GM18858 (cell line): Measurements from ENCODE around the gene PICK1.

Experiments
- ATAC-seq: cut with Tn5 transposase; IDR thresholded peaks from one replicate; pipeline ENCODE4 v1.9.1; 2021; ENCODE audit not compliant: unreplicated experiment

The PICK1 gene

DNA sequence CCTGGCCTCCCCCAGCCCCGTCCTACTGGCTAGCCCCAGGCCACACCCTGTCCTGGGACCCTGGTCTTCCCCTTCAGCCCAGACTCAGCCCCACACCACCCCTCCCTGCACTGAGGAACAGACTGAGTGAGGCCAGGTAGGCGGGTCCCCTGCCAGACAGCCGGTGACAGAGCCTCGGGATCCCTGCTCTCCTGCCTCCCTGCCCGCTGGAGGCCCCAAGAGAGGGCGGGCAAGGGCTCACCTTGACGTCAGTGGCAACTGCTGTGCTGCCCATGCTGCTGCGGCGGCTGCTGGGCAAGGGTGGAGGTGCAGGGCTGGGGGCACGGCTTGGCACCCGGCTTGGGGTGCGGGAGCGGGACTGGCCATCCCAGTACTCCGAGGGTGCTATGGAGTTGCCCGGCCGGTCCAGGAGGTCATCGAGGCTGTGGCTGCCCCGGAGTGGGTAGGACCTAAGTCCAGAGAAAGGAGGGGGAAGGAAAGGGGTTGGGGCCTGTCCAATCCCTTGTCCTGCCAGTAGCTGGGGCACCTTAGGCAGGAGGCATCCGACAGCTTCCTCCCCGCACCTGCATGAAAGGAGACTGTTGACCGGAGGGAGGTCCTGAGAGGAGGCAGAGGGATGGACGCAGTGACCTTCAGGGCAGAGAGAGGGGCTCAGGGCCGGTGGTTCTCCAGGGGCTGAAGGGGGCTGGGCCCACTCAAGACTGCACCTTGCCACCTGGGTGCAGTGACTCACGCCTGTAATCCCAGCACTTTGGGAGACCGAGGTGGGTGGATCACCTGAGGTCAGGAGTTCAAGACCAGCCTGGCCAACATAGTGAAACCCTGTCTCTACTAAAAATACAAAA lies 29.0 kb downstream of the PICK1 start:
- no peak for ATAC-seq

DNA sequence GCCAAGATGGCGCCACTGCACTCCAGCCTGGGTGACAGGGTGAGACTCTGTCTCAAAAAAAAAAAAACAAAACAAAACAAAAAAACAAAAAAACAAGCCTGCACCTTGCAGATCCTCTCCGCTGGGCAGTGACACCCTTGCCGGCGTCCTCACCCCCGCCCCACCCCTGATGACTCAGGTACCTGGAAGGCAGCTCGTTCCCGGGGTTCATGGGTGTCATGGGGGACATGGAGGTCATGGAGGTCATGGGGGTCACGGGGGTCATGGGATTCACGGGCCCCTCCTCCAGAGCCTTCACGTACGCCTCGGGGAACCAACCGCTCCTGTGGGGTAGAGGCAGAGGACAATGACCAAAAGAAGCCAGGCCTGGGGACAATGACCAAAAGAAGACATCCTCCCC lies 29.7 kb downstream of the PICK1 start:
- ATAC-seq = no peak

- no peak for ATAC-seq
These were observed 30.7 kb downstream of the PICK1 start for GRCh38 chr22:38087855-38088254.

GRCh38 chr22:38088629-38089473 lies 31.6 kb downstream of the PICK1 start:
- no peak for ATAC-seq

- no peak for ATAC-seq
These were observed 32.3 kb downstream of the PICK1 start for GRCh38 chr22:38089474-38089851.

- ATAC-seq = no peak
These were observed 39.9 kb downstream of the PICK1 start for GRCh38 chr22:38097058-38097457.

DNA sequence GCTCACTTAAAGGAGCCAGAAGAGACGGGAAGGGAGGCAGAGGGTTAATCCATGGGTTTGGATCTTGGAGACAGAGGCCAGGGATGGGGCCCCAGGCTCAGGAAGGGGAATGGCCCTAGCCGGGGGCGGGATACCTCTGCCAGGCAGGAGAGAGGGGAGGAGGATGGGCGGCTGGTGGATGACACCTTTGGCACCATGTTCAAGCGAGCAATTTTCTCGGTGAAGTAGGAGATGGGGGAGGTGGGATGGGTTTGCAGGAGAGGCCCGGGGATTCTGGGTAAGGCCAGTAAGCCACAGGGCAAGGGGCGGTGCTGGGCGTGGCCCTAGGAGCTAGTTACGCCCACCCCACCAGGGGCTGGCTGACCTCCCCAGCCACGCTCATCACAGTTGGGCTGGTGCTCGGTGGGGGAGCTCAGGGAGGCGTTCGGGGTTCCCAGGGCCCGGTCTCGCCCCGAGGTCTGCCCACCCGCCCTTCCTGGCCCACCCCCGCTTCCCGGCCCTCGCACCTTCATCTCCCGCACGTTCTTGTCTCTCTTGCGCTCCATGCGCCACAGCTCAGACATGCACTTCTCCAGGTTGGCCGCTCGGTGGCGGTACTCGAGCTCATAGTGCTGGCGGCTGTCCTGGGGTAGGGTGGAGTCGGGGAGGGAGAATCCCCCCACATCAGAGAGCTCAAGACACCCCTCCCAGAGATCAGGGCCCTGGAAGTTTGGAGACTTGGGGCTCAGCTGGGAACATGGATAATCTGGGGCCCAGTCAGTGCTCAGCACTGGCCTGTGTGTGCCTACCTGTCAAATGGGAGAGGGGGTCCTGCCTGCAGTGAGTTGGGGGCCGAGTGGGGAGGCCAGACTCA lies 40.6 kb downstream of the PICK1 start:
- ATAC-seq = no peak

DNA sequence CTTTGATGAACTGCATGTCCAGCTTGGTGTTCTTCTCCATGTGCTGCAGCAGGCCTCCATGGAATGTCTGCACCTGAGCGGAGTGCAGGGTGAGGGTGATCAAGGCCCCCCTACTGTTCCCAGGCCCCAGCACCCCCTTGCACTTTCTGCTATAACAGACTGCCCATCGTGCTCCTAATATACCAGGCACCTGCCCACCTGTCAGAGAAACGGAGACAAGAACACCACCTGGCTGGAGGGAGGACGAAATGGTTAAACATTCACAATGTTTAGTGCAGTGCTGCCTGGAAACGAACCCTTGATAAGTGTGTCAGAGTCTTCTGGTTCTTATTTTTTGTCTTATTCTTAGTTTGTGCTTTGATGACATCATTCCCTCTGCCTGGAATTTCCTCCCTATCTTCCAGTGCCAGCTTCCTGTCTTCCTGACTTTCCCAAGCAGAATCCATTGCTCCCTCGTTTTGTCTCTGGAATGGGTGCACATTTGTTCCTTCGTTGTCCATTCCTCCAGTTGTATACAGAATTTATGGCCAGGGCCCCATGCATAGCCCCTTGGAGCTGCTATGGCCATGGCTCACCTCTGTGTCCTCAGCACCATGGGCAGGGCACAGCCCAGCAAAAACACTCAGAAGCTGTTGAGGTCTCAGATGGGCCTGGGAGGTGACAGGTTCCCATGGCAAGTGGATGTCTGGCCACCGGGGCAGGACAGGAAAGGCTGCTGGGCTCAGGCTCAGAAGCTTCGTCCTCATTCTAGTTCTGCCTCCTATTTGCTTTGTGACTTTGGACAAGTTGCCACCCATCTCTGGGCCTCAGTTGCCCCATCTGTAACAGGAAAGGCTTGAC lies 41.4 kb downstream of the PICK1 start:
- no peak for ATAC-seq

- ATAC-seq = no peak
These were observed 46.4 kb downstream of the PICK1 start for GRCh38 chr22:38103641-38104040.

- ATAC-seq = no peak
These were observed 46.9 kb downstream of the PICK1 start for GRCh38 chr22:38104084-38104483.

GRCh38 chr22:38106814-38107578 lies 49.8 kb downstream of the PICK1 start:
- ATAC-seq = no peak

- ATAC-seq = no peak
These were observed 50.7 kb downstream of the PICK1 start for GRCh38 chr22:38107692-38108515.

- ATAC-seq = no peak
These were observed 51.5 kb downstream of the PICK1 start for GRCh38 chr22:38108561-38109319.

DNA sequence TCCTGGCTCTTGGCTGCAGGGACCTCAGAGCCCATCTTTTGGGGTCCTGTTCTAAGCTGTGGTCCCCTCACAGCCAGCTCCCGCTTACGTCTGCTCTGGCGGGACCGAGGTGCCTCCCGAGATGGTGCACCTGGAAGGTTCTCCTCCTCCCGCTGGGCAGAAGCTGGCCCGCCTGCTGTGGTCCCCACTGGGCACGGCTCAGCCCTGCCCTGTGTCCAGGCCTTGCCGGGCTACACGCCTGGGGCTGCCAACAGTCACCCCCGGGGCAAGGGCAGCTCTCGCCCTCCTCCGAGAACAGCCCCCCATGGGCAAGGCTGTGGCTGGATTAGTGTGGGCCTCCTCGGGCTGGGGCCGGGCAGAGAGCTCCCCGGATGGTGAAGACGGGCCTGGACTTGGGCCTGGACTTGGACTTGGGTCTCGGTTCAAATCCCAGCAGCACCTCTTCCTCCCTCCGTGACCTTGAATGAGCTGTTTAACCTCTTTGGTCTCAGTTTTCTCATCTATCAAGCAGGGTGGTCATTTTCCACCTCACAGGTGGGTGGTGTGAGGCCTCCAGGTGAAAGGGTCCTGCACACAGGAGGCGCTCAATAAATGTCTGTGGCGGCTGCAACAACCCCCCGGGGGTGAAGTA lies 52.3 kb downstream of the PICK1 start:
- ATAC-seq = no peak

GRCh38 chr22:38110008-38110862 lies 53.0 kb downstream of the PICK1 start, which contains the start of gene BAIAP2L2:
Gene BAIAP2L2, minus strand, starts transcription at chr22:38110684. Its CDS starts 159 bp downstream, at chr22:38110525.
- ATAC-seq = no peak
